ENCODE measurements around the gene CSNK2A3. TPM values are rescaled to one million over a fixed set of nuclear protein-coding genes. Genes with fewer than 3 reads are reported as not detected.

CSNK2A3 gene
- polyA plus RNA-seq, 1 donor (not counting 4 experiments of a cell fraction or from before 2014, with no cell fraction given): 2.6 TPM

GRCh38 chr11:11320825-11321224 is 32.2 kb downstream of the CSNK2A3 start:
- Histone ChIP-seq H2AFZ (ENCODE audit: control insufficient read depth, low read length) (no peak overlapping the region), H3K27ac (ENCODE audit: control insufficient read depth, insufficient read depth, low read length) (no peak overlapping the region), H3K27me3 (ENCODE audit: control insufficient read depth, extremely low read depth, insufficient read depth, low read length) (no peaks in the 10 kb centered on the region), H4K20me1 (ENCODE audit: control insufficient read depth, extremely low read depth, insufficient read depth, low read length) (no peaks in the 10 kb centered on the region), H3K36me3 (ENCODE audit: control insufficient read depth in 2 of 2, extremely low read depth in 1 of 2, insufficient read depth in 2 of 2, low read length in 2 of 2) (peaks cover 0 to 1% of the 10 kb centered on the region in 2 experiments), H3K9me1 (ENCODE audit: control insufficient read depth, extremely low read depth, insufficient read depth, low read length) (no peaks in the 10 kb centered on the region), H3K9ac (ENCODE audit: control insufficient read depth, extremely low read depth, insufficient read depth, low read length) (no peak overlapping the region), H3K79me2 (ENCODE audit: control insufficient read depth, insufficient read depth, low read length) (no peaks in the 10 kb centered on the region), H3K4me1 (ENCODE audit: control insufficient read depth, extremely low read depth, insufficient read depth, low read length) (peaks cover 8% of the 10 kb centered on the region), H3K4me3 (ENCODE audit: control insufficient read depth in 2 of 3, extremely low read depth in 1 of 3, insufficient read depth in 2 of 3, low read depth in 1 of 3, low read length in 3 of 3) (no peak overlapping the region), H3K9me3 (ENCODE audit: control insufficient read depth, low read depth, low read length) (no peaks in the 10 kb centered on the region), H3K4me2 (ENCODE audit: control insufficient read depth, extremely low read depth, insufficient read depth, low read depth, low read length) (no peak overlapping the region)
- DNase-seq (ENCODE audit: low read depth, low spot score) (no peak), FAIRE-seq (no peak)
- TF ChIP-seq CTCF (optimal IDR thresholded peaks at IDR 0.05 in 1 of 3, IDR thresholded peaks at IDR 0.05 in 1 of 3, conservative IDR thresholded peaks at IDR 0.05 in 1 of 3; ENCODE audit: extremely low read depth in 1 of 3, insufficient read depth in 2 of 3, low read length in 3 of 3) (no peak), EZH2 (IDR thresholded peaks at IDR 0.05; ENCODE audit: low read length) (no peak)
- dilution Hi-C loops (cut with MboI; ENCODE audit: extremely low pct_ligation_motif_present, low sequenced_read_pairs): no loop called here

- Histone ChIP-seq H3K9me1 (ENCODE audit: control insufficient read depth, extremely low read depth, insufficient read depth, low read length) (no peaks in the 10 kb centered on the region), H4K20me1 (ENCODE audit: control insufficient read depth, extremely low read depth, insufficient read depth, low read length) (no peaks in the 10 kb centered on the region), H3K9me3 (ENCODE audit: control insufficient read depth, low read depth, low read length) (no peaks in the 10 kb centered on the region), H3K27ac (ENCODE audit: control insufficient read depth, insufficient read depth, low read length) (no peak overlapping the region), H2AFZ (ENCODE audit: control insufficient read depth, low read length) (no peak overlapping the region), H3K4me1 (ENCODE audit: control insufficient read depth, extremely low read depth, insufficient read depth, low read length) (peaks cover 8% of the 10 kb centered on the region), H3K79me2 (ENCODE audit: control insufficient read depth, insufficient read depth, low read length) (no peaks in the 10 kb centered on the region), H3K9ac (ENCODE audit: control insufficient read depth, extremely low read depth, insufficient read depth, low read length) (no peak overlapping the region), H3K36me3 (ENCODE audit: control insufficient read depth in 2 of 2, extremely low read depth in 1 of 2, insufficient read depth in 2 of 2, low read length in 2 of 2) (peaks cover 0 to 1% of the 10 kb centered on the region in 2 experiments), H3K4me3 (ENCODE audit: control insufficient read depth in 2 of 3, extremely low read depth in 1 of 3, insufficient read depth in 2 of 3, low read depth in 1 of 3, low read length in 3 of 3) (no peak overlapping the region), H3K4me2 (ENCODE audit: control insufficient read depth, extremely low read depth, insufficient read depth, low read depth, low read length) (no peak overlapping the region), H3K27me3 (ENCODE audit: control insufficient read depth, extremely low read depth, insufficient read depth, low read length) (no peaks in the 10 kb centered on the region)
- no peak for FAIRE-seq
- no peak for TF ChIP-seq CTCF (optimal IDR thresholded peaks at IDR 0.05 in 1 of 3, IDR thresholded peaks at IDR 0.05 in 1 of 3, conservative IDR thresholded peaks at IDR 0.05 in 1 of 3; ENCODE audit: extremely low read depth in 1 of 3, insufficient read depth in 2 of 3, low read length in 3 of 3)
- TF ChIP-seq EZH2 (IDR thresholded peaks at IDR 0.05; ENCODE audit: low read length): no peak
- no peak for DNase-seq (ENCODE audit: low read depth, low spot score)
- dilution Hi-C loops (cut with MboI; ENCODE audit: extremely low pct_ligation_motif_present, low sequenced_read_pairs): no loop called here
Observed at GRCh38 chr11:11318961-11319360, 34.1 kb downstream of the CSNK2A3 start.

Measured in keratinocyte (primary cell).